Stomach (tissue), 4 donors: Measurements from ENCODE around the gene TNIP3.

Source experiments
- EP300 ChIP-seq: sonication (generic); formaldehyde crosslinking; IDR thresholded peaks from one replicate; pipeline ENCODE4 v1.6.1; 2017; ENCODE audit warnings: antibody characterized with exemption
- POLR2A ChIP-seq, 4 donors: fragments of 450-650 bp; IDR thresholded peaks; one replicate each; pipeline ENCODE4 v1.6.1; 2016; ENCODE audit warnings: antibody characterized with exemption in 4 of 4, control low read depth in 2 of 4, mild to moderate bottlenecking in 1 of 4, moderate library complexity in 1 of 4
- POLR2AphosphoS5 ChIP-seq, 3 donors: sonication (generic); formaldehyde crosslinking; IDR thresholded peaks; one replicate each; pipeline ENCODE4 v1.6.1; 2016; ENCODE audit warnings: antibody characterized with exemption in 3 of 3
- TF ChIP-seq, protein P1 (sequence below), 7 experiments: fragments of 450-650 bp in 4 of 7; fragments of 200-600 bp in 3 of 7; sonication (generic) in 3 of 7; IDR thresholded peaks; one replicate each; pipeline ENCODE4 v1.5.1; 2016 to 2019; ENCODE audit warnings: antibody characterized with exemption in 7 of 7, control low read depth in 2 of 7, mild to moderate bottlenecking in 1 of 7

DNA sequence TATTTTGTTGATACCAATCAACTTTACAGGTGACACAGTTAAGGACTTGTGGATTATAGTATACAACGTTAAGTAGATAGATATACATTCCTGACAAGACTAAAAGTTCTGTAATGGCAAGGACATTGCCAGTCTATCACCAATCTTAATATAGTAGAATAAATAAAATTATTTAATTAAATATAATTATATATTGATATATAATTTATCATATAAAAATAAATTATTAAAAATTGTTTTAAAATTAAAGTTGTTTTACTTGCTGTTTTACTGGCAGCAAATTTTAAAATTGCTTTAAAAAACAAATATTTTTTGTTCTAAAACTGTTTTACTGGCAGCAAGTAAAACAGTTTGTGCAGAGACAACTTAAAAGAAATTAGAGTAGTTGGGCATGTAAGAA, 18.7 kb downstream of the TNIP3 start:
- TF ChIP-seq, protein P1, sequence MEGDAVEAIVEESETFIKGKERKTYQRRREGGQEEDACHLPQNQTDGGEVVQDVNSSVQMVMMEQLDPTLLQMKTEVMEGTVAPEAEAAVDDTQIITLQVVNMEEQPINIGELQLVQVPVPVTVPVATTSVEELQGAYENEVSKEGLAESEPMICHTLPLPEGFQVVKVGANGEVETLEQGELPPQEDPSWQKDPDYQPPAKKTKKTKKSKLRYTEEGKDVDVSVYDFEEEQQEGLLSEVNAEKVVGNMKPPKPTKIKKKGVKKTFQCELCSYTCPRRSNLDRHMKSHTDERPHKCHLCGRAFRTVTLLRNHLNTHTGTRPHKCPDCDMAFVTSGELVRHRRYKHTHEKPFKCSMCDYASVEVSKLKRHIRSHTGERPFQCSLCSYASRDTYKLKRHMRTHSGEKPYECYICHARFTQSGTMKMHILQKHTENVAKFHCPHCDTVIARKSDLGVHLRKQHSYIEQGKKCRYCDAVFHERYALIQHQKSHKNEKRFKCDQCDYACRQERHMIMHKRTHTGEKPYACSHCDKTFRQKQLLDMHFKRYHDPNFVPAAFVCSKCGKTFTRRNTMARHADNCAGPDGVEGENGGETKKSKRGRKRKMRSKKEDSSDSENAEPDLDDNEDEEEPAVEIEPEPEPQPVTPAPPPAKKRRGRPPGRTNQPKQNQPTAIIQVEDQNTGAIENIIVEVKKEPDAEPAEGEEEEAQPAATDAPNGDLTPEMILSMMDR (IDR thresholded peaks at IDR 0.05), result no peak
- TF ChIP-seq POLR2A (IDR thresholded peaks at IDR 0.05) (no peak), POLR2AphosphoS5 (IDR thresholded peaks at IDR 0.05) (no peak), EP300 (no peak)
